Mesenchymal stem cell (in vitro differentiated cells and primary cell): Measurements from ENCODE around the gene NHLRC2. TPM values are rescaled to one million over a fixed set of nuclear protein-coding genes. Genes with fewer than 3 reads are reported as not detected.
A peak's percentile ranks its signal among the peaks of the same experiment; 100 is the strongest.

Source experiments
- DNase-seq: peaks from one replicate; pipeline ENCODE4 v3.0.0-alpha.2; 2013
- H2AFZ ChIP-seq: one replicate; pipeline ENCODE4 v1.6.1; 2013; ENCODE audit warnings: low read depth, mild to moderate bottlenecking, control low read depth, inconsistent platforms, low read length, moderate library complexity
- H2AK5ac ChIP-seq: 2 replicates; pipeline ENCODE4 v1.6.1; 2013; ENCODE audit warnings: low read length, moderate library complexity, mild to moderate bottlenecking, inconsistent platforms; ENCODE audit not compliant: severe bottlenecking
- H2BK120ac ChIP-seq: one replicate; pipeline ENCODE4 v1.6.1; 2013; ENCODE audit warnings: low read depth, mild to moderate bottlenecking, inconsistent platforms, low read length, moderate library complexity
- H2BK12ac ChIP-seq, 2 experiments: one replicate each; pipeline ENCODE4 v1.6.1; 2013; ENCODE audit warnings: inconsistent platforms in 2 of 2, low read length in 2 of 2, mild to moderate bottlenecking in 2 of 2, moderate library complexity in 2 of 2, control low read depth in 1 of 2
- H2BK15ac ChIP-seq: one replicate; pipeline ENCODE4 v1.6.1; 2013; ENCODE audit warnings: mild to moderate bottlenecking, low read depth, inconsistent platforms; ENCODE audit not compliant: poor library complexity, severe bottlenecking
- H2BK5ac ChIP-seq: 2 replicates; pipeline ENCODE4 v1.6.1; 2013; ENCODE audit warnings: low read depth, mild to moderate bottlenecking, low read length, control low read depth, inconsistent platforms; ENCODE audit not compliant: poor library complexity, severe bottlenecking
- H3K14ac ChIP-seq, 2 experiments: one replicate each; pipeline ENCODE4 v1.6.1; 2013; ENCODE audit warnings: inconsistent platforms in 2 of 2, low read length in 2 of 2, control low read depth in 1 of 2, mild to moderate bottlenecking in 1 of 2, moderate library complexity in 1 of 2
- H3K18ac ChIP-seq, 2 experiments: one replicate each; pipeline ENCODE4 v1.6.1; 2013; ENCODE audit warnings: inconsistent platforms in 2 of 2, low read length in 2 of 2, control low read depth in 1 of 2, low read depth in 1 of 2, mild to moderate bottlenecking in 1 of 2
- H3K23ac ChIP-seq, 2 experiments: one replicate each; pipeline ENCODE4 v1.6.1; 2013; ENCODE audit warnings: inconsistent platforms in 2 of 2, low read length in 2 of 2, mild to moderate bottlenecking in 2 of 2, moderate library complexity in 2 of 2, control low read depth in 1 of 2
- H3K27ac ChIP-seq: 2 replicates; pipeline ENCODE4 v1.5.1; 2013; ENCODE audit warnings: mild to moderate bottlenecking, moderate library complexity, low read length, control low read depth, inconsistent platforms; ENCODE audit not compliant: poor library complexity, severe bottlenecking
- H3K27me3 ChIP-seq, 2 experiments: 2 replicates each; pipeline versions ENCODE4 v1.6.1 to v1.7.0; 2013; ENCODE audit warnings: low read length in 2 of 2, mild to moderate bottlenecking in 2 of 2, moderate library complexity in 2 of 2, control low read depth in 1 of 2, inconsistent platforms in 1 of 2; ENCODE audit not compliant: control insufficient read depth in 1 of 2, insufficient read depth in 1 of 2
- H3K36me3 ChIP-seq, 2 experiments: 2 replicates each; pipeline versions ENCODE4 v1.6.1 to v1.7.0; 2013; ENCODE audit warnings: low read length in 2 of 2, control low read depth in 1 of 2, inconsistent platforms in 1 of 2, low read depth in 1 of 2, mild to moderate bottlenecking in 1 of 2; ENCODE audit not compliant: insufficient read depth in 2 of 2, control insufficient read depth in 1 of 2
- H3K4ac ChIP-seq, 2 experiments: one replicate each; pipeline ENCODE4 v1.6.1; 2013; ENCODE audit warnings: inconsistent platforms in 2 of 2, low read length in 2 of 2, mild to moderate bottlenecking in 2 of 2, moderate library complexity in 2 of 2, control low read depth in 1 of 2, low read depth in 1 of 2
- H3K4me1 ChIP-seq: 2 replicates; pipeline ENCODE4 v1.6.1; 2013; ENCODE audit warnings: low read depth, low read length, control low read depth; ENCODE audit not compliant: control insufficient read depth, insufficient read depth
- H3K4me2 ChIP-seq: 2 replicates; pipeline ENCODE4 v1.6.1; 2013; ENCODE audit warnings: low read length, mild to moderate bottlenecking, inconsistent platforms; ENCODE audit not compliant: poor library complexity, severe bottlenecking
- H3K4me3 ChIP-seq, 2 experiments: 2 replicates each; pipeline versions ENCODE4 v1.5.1 to v1.7.0; 2013; ENCODE audit warnings: low read length in 2 of 2, mild to moderate bottlenecking in 2 of 2, control low read depth in 1 of 2, low read depth in 1 of 2; ENCODE audit not compliant: insufficient read depth in 1 of 2
- H3K79me1 ChIP-seq: replicated peaks from 2 replicates; pipeline ENCODE4 v1.6.1; 2013; ENCODE audit warnings: mild to moderate bottlenecking, control low read depth, low read length, inconsistent platforms; ENCODE audit not compliant: poor library complexity, severe bottlenecking
- H3K9ac ChIP-seq: 2 replicates; pipeline ENCODE4 v1.7.0; 2013; ENCODE audit warnings: mild to moderate bottlenecking, low read length, moderate library complexity
- H3K9me3 ChIP-seq: 2 replicates; pipeline ENCODE4 v1.7.0; 2013; ENCODE audit warnings: mild to moderate bottlenecking, low read length; ENCODE audit not compliant: control insufficient read depth
- H4K8ac ChIP-seq: one replicate; pipeline ENCODE4 v1.6.1; 2013; ENCODE audit warnings: inconsistent platforms, mild to moderate bottlenecking, low read length, moderate library complexity
- H4K91ac ChIP-seq: one replicate; pipeline ENCODE4 v1.6.1; 2013; ENCODE audit warnings: mild to moderate bottlenecking, low read length, inconsistent platforms
- WGBS: methylation state at CpG from one replicate; pipeline ENCODE4 v1.1.7; 2013; ENCODE audit warnings: mixed read lengths; 5-methylcytosine and 5-hydroxymethylcytosine counted together
- polyA plus RNA-seq, 2 experiments: library from polyadenylated mRNA; stranded (reverse); fragments of 200-250 nt; gene quantifications; one replicate each; pipeline ENCODE4 v1.2.3, GENCODE V29; 2013

Gene NHLRC2, protein sequence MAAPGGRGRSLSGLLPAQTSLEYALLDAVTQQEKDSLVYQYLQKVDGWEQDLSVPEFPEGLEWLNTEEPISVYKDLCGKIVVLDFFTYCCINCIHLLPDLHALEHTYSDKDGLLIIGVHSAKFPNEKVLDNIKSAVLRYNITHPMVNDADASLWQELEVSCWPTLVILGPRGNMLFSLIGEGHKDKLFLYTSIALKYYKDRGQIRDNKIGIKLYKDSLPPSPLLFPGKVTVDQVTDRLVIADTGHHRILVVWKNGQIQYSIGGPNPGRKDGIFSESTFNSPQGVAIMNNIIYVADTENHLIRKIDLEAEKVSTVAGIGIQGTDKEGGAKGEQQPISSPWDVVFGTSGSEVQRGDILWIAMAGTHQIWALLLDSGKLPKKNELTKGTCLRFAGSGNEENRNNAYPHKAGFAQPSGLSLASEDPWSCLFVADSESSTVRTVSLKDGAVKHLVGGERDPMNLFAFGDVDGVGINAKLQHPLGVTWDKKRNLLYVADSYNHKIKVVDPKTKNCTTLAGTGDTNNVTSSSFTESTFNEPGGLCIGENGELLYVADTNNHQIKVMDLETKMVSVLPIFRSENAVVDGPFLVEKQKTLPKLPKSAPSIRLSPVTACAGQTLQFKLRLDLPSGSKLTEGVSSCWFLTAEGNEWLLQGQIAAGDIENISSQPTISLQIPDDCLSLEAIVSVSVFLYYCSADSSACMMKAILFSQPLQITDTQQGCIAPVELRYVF
- polyA plus RNA-seq (2013, experiment 1 of 2): 5.2 TPM
- polyA plus RNA-seq (2013, experiment 2 of 2): 5.1 TPM

DNA sequence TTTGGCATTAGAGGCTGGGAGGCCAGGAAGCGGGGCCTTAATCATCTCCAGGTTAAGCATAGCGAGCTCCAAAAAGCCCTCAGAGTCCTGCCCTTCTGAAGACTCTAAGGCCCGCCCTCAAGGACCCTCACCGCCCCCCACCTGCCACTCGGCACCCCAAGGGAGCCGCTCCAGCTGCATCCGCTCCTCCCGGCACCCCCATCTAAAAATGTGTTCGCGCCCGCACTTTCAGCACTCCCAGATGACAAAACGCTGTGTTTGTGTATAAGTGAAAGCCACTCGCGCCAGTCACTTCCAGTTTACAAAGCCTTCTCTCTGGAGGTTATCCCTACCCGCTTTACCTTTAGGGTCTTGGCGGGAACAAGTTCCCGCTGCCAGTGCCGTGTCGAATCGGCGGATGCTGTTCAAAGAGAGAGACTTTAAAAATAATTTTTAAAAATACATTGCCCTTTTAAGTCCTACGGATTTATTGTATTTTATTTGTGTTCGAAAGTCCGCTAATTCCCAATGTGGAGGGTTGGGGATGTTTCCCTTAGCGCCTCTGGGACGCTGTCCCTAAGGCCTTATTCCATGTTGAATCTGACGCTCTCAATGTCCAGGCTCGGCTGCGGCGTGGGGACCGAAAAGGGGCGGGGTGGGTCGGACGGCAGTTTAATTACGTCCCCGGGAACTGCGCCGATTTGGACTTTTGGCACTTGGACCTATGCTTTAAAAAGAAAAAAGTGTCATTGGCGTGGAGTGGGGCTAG lies at the start of gene NHLRC2, which contains the start of gene DCLRE1A:
Gene NHLRC2 (plus strand): TSS at position 649 of the 748 bp plus-strand sequence. CDS start 212 bp downstream, outside the sequence.
Gene DCLRE1A (minus strand): TSS at position 70 of the 748 bp plus-strand sequence. CDS start 900 bp downstream, outside the sequence.
- H3K4me3 ChIP-seq: peak within 1 kb of the TSS; percentile 87 to 89
- H2BK15ac ChIP-seq: peak within 1 kb of the TSS; percentile 75
- H3K4ac ChIP-seq: peak within 1 kb of the TSS; percentile 57 to 89
- H3K79me1 ChIP-seq: peaks cover 12% of the 10 kb centered on the region
- H4K8ac ChIP-seq: peak within 1 kb of the TSS; percentile 93
- no peaks in the 10 kb centered on the region for H3K27me3 ChIP-seq
- peak within 1 kb of the TSS; percentile 79 for H3K4me2 ChIP-seq
- H2AK5ac ChIP-seq: no peak within 1 kb of the TSS
- H3K36me3 ChIP-seq: peaks cover 0 to 4% of the 10 kb centered on the region in 2 experiments
- peak within 1 kb of the TSS; percentile 77 for H4K91ac ChIP-seq
- 2% methylated on average over 35 of the region's 39 CpGs for WGBS
- peaks cover 9% of the 10 kb centered on the region for H3K4me1 ChIP-seq
- H3K9me3 ChIP-seq: no peaks in the 10 kb centered on the region
- peak within 1 kb of the TSS; percentile 74 for H2BK120ac ChIP-seq
- H2BK12ac ChIP-seq: peak within 1 kb of the TSS; percentile 28 to 70
- H2AFZ ChIP-seq: peak within 1 kb of the TSS; percentile 98
- peak within 1 kb of the TSS in 1 of 2 experiments; percentile 87 for H3K14ac ChIP-seq
- peak within 1 kb of the TSS; percentile 95 for H3K9ac ChIP-seq
- H3K23ac ChIP-seq: peak within 1 kb of the TSS in 1 of 2 experiments; percentile 34
- H2BK5ac ChIP-seq: peak within 1 kb of the TSS; percentile 96
- H3K27ac ChIP-seq: peak within 1 kb of the TSS; percentile 85
- DNase-seq: peak; percentile 89
- peak within 1 kb of the TSS; percentile 98 to 99 for H3K18ac ChIP-seq

GRCh38 chr10:113806503-113806902 lies 48.0 kb upstream of the NHLRC2 start:
- no peak for DNase-seq
- H2BK12ac ChIP-seq: no peak overlapping the region
- H3K4me2 ChIP-seq: no peak overlapping the region
- H3K14ac ChIP-seq: no peak overlapping the region
- H3K4me1 ChIP-seq: no peaks in the 10 kb centered on the region
- H2AFZ ChIP-seq: no peak overlapping the region
- H3K27ac ChIP-seq: no peak overlapping the region
- no peaks in the 10 kb centered on the region for H3K9me3 ChIP-seq
- no peak overlapping the region for H2BK5ac ChIP-seq
- H2BK120ac ChIP-seq: no peak overlapping the region
- H3K23ac ChIP-seq: no peak overlapping the region
- H3K36me3 ChIP-seq: no peaks in the 10 kb centered on the region
- no peak overlapping the region for H2AK5ac ChIP-seq
- no peak overlapping the region for H3K4ac ChIP-seq
- no peak overlapping the region for H4K91ac ChIP-seq
- no peak overlapping the region for H2BK15ac ChIP-seq
- no peak overlapping the region for H4K8ac ChIP-seq
- no peak overlapping the region for H3K18ac ChIP-seq
- H3K79me1 ChIP-seq: no peaks in the 10 kb centered on the region
- WGBS: 94% methylated on average over 3 of the region's 4 CpGs
- no peak overlapping the region for H3K4me3 ChIP-seq
- peaks cover 0 to 51% of the 10 kb centered on the region in 2 experiments for H3K27me3 ChIP-seq
- H3K9ac ChIP-seq: no peak overlapping the region

DNA sequence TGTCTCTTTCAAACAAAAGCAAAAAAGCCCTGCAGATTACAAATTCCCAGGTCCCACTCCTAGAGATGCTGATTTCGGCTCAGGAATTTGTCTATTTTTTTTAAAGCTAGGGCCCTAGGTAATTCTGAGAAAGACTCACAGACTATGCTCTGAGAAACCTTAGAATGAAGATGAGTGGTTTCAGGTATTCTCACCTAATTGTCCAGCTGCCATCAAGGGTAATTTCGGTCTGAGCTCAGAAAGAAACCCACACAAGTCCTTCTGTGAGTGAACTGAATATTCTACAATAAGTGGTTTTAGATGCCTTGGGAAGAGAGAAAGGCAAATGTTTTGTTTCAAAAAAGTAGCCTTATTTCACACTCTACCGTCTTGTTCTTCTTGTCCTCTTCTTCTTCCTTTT lies 46.3 kb upstream of the NHLRC2 start:
- Histone ChIP-seq H2BK12ac (no peak overlapping the region), H3K36me3 (no peaks in the 10 kb centered on the region), H3K9me3 (no peaks in the 10 kb centered on the region), H3K4ac (no peak overlapping the region), H3K4me3 (no peak overlapping the region), H3K4me2 (no peak overlapping the region), H3K27me3 (peaks cover 0 to 43% of the 10 kb centered on the region in 2 experiments), H2BK15ac (no peak overlapping the region), H2AFZ (no peak overlapping the region), H3K23ac (no peak overlapping the region), H4K91ac (no peak overlapping the region), H2BK5ac (no peak overlapping the region), H4K8ac (no peak overlapping the region), H2AK5ac (no peak overlapping the region), H3K27ac (no peak overlapping the region), H3K9ac (no peak overlapping the region), H3K14ac (no peak overlapping the region), H3K18ac (no peak overlapping the region), H2BK120ac (no peak overlapping the region), H3K79me1 (no peaks in the 10 kb centered on the region), H3K4me1 (no peaks in the 10 kb centered on the region)
- 98% methylated on average over 2 of the region's 3 CpGs for WGBS
- DNase-seq: no peak
